ENCODE measurements around the gene CBY3. TPM values are rescaled to one million over a fixed set of nuclear protein-coding genes. Genes with fewer than 3 reads are reported as not detected.
"Not testable (repeated sequence)": the region's sequence is repeated elsewhere in the genome, so short reads cannot be mapped to it uniquely, and the experiment has no call there.

CBY3 gene
- total RNA-seq, 1 experiment from 2014 or later, result not detected

DNA sequence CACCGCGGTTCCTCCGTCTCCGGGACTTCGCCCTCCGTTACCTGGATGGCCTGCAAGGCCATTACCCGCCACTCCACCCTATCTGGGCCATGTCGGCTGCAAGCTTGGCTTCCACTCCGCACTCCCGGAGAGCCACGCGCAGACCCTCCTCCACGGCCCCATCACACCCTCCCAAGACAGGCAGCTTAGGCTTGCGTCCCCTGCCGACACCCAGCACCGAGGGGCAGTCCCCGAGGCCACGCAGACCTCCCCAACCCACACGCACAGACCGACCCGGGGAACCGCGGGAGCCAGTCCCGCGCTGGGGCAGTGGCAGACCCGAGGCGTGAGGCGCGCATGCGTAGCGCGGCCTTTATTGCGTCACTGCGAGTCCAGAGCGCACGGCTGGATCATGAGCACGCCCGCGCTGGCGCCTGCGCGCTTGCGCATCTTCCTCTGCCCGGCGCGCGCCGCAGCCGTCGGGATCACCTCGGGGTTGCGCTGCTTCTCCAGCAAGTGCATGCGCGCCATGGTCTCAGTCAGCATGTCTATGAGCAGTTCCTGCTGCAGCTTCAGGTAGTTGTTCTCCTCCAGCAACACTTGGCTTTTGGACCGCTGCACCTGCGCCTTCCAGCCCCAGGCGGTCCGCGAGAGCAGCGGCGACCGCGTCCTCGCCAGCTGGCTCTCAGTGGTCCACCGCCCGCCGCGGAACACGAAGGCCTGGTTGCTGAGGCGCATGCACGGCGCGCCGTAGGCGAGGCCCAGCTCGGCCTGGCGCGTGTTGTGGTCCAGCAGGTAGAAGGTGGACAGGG is 2.4 kb downstream of the CBY3 start:
- peak; percentile 98 for DNase-seq (ENCODE audit: low read depth)

DNA sequence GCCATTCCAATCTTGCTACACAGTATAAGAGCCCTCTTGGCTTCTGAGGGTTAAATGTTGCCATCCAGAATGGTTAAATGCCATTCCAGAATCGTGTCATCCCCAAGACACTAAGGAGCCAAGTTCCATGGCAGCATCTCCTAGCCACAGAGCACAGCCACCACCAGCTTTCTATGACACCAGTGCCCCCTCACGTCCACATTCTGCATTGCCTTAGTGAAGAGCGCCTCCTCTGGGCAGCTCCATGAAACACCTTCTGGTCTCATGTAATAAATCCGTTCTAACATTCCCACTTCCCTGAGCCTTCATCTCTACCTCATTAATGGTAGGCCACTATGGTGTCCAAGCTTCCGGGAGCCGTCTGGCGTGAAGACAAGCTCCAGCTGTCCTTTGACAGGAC is 12.4 kb downstream of the CBY3 start:
- peak; percentile 69 for DNase-seq (ENCODE audit: low read depth)

DNA sequence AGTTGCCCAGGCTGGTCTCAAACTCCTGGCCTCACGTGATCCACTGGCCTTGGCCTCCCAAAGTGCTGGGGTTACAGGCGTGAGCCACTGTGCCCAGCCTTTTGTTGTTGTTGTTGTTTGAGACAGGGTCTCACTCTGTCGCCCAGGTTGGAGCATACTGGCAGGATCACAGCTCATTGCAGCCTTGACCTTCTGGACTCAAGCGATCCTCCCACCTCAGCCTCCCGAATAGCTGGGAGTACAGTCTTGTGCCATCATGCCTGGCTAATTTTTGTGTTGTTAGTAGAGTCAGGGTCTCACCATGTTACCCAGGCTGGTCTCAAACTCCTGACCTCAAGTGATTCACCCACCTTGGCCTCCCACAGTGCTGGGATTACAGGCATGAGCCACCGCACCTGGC is 19.2 kb downstream of the CBY3 start:
- DNase-seq (ENCODE audit: low read depth), result not testable (repeated sequence)

DNA sequence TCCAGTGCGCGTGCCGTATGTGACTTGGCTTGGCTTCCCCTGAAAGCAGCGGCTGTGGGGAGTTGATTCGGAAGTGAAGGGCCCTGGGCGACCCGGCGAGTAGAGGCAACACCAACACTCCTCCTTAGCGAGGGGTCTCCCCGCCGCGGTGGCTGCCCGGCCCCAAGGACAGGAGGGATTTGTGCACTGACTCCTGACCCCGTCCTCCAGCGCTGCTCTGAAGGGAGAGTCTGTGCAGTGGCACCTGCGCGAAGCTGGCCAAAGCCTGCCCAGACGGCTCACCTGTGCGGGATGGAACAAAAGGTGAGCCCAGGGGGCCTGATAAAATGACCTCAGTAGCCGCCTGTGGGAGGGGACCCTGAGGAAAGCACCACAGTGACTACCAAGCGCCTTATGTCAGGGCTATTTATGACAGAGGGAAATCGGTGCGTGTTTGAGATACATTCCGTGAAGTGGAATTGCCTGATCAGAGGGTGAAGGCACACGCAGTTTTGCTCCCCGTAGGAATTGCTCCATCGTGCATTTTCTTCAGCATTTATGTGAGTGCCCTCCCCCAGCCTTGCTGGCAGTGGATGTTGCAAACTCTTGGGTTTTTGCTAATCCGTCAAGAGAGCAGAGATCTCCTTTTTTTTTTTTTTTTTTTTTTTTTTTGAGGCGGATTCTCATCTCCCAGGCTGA is 22.5 kb downstream of the CBY3 start:
- not testable (repeated sequence) for DNase-seq (ENCODE audit: low read depth)

DNA sequence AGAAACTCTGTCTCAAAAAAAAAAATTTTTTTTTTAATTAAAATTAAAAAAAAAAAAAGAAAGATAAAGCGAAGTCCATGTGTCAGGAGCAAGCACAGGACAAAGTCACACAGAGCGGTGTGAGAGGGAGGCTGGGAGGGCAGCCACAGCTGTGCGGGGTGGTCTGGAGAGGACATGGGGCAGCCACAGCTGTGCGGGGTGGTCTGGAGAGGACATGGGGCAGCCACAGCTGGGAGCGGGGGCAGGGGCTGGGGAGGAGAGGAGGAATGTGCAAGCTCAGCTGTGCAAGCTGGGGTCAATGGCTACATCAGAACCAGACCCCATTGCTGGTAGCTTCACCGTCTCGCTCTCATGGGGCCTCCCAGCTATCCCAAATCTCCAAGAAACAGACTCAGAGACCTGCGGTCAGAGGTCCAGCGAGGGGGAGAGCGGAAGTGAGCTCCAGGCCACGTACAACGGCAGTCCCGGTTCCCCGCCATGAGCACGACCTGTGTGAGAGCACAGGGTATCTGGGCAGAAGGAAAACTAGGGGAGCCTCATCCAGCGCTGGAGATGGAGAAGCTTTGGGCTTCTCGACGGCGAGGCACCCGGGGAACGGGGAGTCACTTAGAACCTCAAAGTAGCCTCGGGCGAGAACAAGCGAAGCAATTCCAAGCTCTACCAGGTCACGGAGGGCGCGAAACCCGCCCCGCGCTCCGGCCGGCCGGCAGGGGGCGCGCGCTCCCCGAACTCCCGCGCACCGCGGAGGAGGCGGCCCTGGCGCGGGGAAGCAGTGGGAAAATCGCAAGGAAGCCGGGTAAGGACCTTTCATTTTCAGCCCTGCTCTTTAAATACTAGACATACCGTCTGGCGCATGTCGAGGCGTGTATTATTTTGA is 23.3 kb downstream of the CBY3 start:
- DNase-seq (ENCODE audit: low read depth), result not testable (repeated sequence)

DNA sequence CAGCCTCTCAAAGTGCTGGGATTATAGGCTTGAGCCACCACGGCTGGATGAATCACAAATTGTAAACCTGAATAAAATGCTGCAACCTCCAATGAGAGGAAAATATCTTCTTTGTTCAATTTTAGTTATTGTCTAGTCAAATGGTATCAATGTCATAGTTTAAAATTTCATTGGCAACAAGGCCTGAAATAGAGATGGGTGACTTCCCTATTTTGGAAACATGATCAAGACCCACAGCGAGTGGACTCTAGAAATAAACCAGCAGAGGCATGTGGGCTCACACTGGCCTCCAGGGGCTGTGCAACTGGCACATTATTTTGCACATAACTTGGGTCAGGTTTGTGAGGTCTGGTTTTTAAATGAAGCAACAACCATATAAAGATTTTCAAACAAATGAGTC is 27.7 kb downstream of the CBY3 start:
- DNase-seq (ENCODE audit: low read depth), result not testable (repeated sequence)

DNA sequence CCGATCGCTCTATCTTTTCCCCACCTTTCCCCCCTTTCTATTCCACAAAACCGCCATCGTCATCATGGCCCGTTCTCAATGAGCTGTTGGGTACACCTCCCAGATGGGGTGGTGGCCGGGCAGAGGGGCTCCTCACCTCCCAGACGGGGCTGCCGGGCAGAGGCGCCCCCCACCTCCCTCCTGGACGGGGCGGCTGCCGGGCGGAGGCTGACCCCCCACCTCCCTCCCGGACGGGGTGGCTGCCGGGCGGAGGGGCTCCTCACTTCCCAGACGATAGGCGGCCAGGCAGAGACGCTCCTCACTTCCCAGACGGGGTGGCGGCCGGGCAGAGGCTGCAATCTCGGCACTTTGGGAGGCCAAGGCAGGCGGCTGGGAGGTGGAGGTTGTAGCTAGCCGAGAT is 30.6 kb downstream of the CBY3 start:
- not testable (repeated sequence) for DNase-seq (ENCODE audit: low read depth)

DNA sequence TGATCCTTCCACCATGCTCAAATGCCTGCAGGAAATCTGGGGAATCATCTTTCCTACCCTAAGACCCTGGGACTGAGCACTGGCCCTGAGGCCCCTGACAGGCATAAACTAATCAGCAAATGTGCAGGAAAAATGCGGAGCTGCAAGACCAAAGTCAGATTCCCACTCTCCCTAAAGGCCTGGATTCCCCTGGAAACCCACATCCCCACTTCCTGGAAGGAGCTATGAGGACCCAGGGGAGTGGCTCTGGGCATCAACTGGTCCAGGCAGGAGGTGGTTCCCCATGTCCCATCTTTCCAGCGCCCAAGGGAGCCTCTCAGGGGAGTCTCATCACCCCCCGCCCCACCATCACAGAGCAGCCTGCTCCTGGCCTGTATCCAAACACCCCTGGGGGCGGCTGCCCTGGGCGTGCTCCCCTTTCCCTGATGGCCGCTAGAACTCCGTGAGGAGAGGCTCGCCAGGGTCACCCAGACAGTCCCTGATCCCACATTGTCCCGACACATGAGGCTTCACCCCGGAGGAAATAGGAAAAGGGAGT is 31.6 kb downstream of the CBY3 start:
- DNase-seq (ENCODE audit: low read depth), result not testable (repeated sequence)

DNA sequence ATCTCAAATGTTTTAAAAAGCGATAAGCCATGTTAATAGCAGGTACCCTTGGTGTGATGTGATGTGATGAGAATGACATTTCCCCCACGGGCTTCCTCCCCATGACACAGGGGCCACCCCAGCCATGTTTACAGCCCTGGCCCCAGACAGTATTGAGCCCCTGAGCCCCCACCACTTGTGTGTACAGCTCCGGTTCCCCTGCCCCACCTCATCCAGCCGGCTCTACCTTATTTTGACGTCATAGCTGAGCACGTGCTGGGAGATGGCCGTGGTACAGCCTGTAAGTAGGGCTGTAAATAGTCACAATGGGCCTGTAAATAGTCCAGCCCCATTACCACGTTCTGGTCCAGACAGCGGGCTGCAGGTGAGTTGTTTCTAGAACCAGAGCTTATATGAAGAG is 32.4 kb downstream of the CBY3 start:
- no peak for DNase-seq (ENCODE audit: low read depth)

DNA sequence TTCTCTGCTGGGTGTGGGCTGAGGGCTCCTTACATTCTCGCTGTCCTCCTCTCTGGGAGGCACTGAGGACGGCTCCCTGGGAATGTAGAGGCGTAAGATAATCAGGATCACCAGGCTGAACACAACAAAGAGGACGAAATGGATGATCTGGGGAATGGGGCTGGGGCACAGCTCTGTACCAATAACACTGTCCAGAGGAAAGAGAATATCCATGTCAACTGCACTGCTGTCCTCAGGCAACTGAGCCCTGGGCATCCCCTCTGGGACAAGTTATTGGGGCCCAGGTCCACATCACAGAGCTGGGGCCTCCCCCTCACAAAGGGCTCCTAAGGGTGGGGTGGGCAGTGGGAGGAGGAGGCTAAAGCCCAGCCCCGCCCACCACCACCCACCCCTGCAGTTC is 36.1 kb downstream of the CBY3 start:
- not testable (repeated sequence) for DNase-seq (ENCODE audit: low read depth)

DNA sequence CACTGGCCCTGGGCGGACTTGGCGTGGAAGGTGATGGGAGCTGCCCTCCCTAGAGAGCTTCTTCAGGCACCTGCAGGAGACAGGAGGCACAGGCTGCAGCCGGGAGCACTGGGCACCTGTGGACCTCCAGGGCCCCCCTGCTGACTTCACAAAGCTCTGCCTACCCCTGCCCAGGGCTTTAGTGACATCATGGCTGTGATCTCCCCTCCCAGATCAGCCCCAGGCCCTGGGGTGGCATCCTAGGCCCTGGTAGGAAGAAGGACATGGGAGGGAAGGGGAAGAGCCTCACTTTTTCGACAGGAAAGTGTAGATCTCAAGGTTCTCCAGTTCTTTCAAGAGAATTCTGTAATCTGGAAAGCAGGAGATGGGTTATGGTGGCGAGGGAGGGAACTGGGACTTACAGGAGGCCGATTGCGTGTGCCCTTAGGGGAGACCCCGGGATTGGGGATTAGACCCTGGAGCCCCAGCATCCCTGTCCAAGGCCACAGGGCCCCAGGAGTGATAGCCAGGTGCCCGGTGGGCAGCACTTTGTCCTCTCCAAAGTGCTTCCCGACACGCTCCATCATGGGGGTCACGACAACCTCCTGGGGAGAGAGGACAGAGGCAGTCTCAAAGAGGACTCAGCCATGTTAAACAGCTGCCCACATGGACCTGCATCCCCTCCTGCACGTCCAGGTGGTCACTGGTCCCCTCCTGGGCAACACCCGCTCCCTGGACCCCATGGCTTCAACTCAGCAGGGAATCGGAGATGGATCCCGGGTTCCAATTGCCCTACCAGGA is 37.5 kb downstream of the CBY3 start:
- not testable (repeated sequence) for DNase-seq (ENCODE audit: low read depth)

DNA sequence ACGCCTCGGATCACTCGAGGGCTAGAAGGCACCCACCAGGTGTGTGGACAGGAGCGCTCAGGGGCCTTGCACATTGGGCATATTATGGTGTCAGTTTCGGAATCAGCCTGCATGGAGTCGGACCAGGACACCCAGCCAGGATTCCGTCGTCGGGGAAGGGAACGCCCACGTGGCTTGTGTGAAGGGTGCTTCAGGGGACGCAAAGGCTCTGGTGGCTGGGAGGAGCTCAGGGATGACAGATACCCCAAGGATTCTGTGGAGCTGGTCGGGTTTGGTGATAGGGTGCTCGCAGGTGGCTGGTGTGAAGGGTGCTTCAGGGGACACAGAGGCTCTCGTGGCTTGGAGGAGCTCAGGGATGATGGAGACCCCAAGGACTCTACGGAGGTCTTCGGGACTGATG is 38.2 kb downstream of the CBY3 start:
- DNase-seq (ENCODE audit: low read depth), result not testable (repeated sequence)

DNA sequence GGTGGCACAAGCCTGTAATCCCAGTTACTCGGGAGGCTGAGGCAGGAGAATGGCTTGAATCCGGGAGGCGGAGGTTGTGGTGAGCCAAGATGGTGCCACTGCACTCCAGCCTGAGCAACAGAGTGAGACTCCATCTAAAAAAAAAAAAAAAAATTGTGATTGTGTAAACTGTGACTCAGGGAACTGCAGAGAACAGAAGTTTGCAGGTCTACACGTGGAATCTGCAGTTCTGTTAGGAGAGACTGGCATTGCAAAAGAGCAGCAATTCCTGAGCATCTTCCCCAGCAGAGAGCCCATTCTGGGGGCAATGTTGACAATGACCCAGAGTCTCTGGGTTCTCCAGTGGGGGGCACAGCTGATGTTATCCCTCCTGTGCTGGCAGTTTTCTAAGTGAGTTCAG is 39.1 kb downstream of the CBY3 start:
- DNase-seq (ENCODE audit: low read depth), result not testable (repeated sequence)

DNA sequence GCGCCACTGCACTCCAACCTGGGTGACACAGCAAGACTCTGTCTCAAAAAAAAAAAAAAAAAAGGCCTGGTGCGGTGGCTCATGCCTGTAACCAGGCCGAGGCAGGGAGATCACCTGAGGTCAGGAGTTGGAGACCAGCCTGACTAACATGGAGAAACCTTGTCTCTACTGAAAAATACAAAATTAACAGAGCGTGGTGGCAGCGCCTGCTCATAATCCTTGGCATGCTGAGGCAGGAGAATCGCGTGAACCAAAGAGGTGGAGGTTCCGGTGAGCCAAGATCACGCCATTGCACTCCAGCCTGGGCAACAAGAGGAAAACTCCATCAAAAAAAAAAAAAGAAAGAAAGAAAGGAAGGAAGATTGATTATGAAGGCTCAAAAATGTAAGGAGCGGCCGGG is 41.5 kb downstream of the CBY3 start:
- DNase-seq (ENCODE audit: low read depth), result not testable (repeated sequence)

DNA sequence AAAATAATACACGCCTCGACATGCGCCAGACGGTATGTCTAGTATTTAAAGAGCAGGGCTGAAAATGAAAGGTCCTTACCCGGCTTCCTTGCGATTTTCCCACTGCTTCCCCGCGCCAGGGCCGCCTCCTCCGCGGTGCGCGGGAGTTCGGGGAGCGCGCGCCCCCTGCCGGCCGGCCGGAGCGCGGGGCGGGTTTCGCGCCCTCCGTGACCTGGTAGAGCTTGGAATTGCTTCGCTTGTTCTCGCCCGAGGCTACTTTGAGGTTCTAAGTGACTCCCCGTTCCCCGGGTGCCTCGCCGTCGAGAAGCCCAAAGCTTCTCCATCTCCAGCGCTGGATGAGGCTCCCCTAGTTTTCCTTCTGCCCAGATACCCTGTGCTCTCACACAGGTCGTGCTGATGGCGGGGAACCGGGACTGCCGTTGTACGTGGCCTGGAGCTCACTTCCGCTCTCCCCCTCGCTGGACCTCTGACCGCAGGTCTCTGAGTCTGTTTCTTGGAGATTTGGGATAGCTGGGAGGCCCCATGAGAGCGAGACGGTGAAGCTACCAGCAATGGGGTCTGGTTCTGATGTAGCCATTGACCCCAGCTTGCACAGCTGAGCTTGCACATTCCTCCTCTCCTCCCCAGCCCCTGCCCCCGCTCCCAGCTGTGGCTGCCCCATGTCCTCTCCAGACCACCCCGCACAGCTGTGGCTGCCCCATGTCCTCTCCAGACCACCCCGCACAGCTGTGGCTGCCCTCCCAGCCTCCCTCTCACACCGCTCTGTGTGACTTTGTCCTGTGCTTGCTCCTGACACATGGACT is 46.3 kb downstream of the CBY3 start:
- DNase-seq (ENCODE audit: low read depth), result not testable (repeated sequence)

DNA sequence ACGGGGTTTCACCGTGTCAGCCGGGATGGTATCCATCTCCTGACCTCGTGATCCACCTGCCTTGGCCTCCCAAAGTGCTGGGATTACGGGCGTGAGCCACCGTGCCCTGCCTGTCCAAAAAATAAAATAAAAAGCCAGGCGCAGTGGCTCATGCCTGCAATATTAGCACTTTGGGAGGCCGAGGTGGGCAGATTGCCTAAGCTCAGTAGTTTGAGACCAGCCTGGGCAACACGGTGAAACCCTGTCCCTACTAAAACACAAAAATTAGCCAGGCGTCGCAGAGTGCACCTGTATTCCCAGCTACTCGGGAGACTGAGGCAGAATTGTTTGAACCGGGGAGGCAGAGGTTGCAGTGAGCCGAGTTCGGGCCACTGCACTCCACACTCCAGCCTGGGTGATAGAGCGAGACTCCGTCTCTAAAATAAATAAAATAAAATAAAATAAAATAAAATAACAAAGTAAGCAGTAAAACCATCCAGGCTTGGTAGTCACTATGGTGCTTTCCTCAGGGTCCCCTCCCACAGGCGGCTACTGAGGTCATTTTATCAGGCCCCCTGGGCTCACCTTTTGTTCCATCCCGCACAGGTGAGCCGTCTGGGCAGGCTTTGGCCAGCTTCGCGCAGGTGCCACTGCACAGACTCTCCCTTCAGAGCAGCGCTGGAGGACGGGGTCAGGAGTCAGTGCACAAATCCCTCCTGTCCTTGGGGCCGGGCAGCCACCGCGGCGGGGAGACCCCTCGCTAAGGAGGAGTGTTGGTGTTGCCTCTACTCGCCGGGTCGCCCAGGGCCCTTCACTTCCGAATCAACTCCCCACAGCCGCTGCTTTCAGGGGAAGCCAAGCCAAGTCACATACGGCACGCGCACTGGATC is 47.1 kb downstream of the CBY3 start:
- not testable (repeated sequence) for DNase-seq (ENCODE audit: low read depth)
